H1 (cell line): ENCODE data around the gene ASZ1.

Experiments
- BRCA1 ChIP-seq: IDR thresholded peaks from 2 replicates; pipeline ENCODE4 v1.6.1; 2012; ENCODE audit warnings: low read depth, low read length, improper control_type of control experiment
- CHD1 ChIP-seq: IDR thresholded peaks from 2 replicates; pipeline ENCODE4 v1.6.1; 2012; ENCODE audit warnings: low read depth, low read length, improper control_type of control experiment
- CREB1 ChIP-seq: IDR thresholded peaks from 2 replicates; pipeline ENCODE4 v1.6.1; 2012; ENCODE audit warnings: inconsistent platforms
- CTCF ChIP-seq, 3 experiments: IDR thresholded peaks; 1 replicate in 2 of 3; 2 replicates in 1 of 3; pipeline versions ENCODE4 v1.5.1 to v1.6.1; 2011; ENCODE audit warnings: low read length in 3 of 3, mild to moderate bottlenecking in 3 of 3, inconsistent platforms in 2 of 3, low read depth in 1 of 3, moderate library complexity in 1 of 3; ENCODE audit not compliant: insufficient read depth in 1 of 3; ENCODE audit errors: control extremely low read depth in 1 of 3
- EGR1 ChIP-seq: IDR thresholded peaks from 2 replicates; pipeline ENCODE4 v1.6.1; 2011; ENCODE audit warnings: low read depth, low read length, borderline replicate concordance
- POLR2A ChIP-seq, 2 experiments: IDR thresholded peaks; 1 replicate in 1 of 2; 2 replicates in 1 of 2; pipeline ENCODE4 v1.6.1; 2011; ENCODE audit warnings: low read depth in 2 of 2, low read length in 2 of 2, mild to moderate bottlenecking in 2 of 2; ENCODE audit errors: control extremely low read depth in 1 of 2
- RNF2 ChIP-seq: fragments of 200-900, 300-1000 bp; sonication (generic); IDR thresholded peaks from 2 replicates; pipeline ENCODE4 v1.7.1; 2016; ENCODE audit warnings: borderline replicate concordance, low read depth, mild to moderate bottlenecking, antibody characterized with exemption, low read length; ENCODE audit not compliant: poor library complexity, severe bottlenecking; ENCODE audit errors: missing control alignments
- SIRT6 ChIP-seq: IDR thresholded peaks from one replicate; pipeline ENCODE4 v1.7.1; 2012; ENCODE audit warnings: low read length, inconsistent platforms

- TF ChIP-seq CTCF (IDR thresholded peaks at IDR 0.05; ENCODE audit: control extremely low read depth in 1 of 3, insufficient read depth in 1 of 3, low read depth in 1 of 3, low read length in 3 of 3) (no peak), POLR2A (IDR thresholded peaks at IDR 0.05; ENCODE audit: control extremely low read depth in 1 of 2, low read depth in 2 of 2, low read length in 2 of 2) (no peak), CREB1 (no peak), SIRT6 (no peak), CHD1 (no peak), RNF2 (no peak), EGR1 (no peak), BRCA1 (no peak)
Observed at GRCh38 chr7:117412946-117413559, 14.2 kb downstream of the ASZ1 start.
